HK-2 (cell line): ENCODE measurements around the gene SELENOP.

Experiments
- DNase-seq: peaks from one replicate; pipeline ENCODE4 v3.0.0-alpha.2; 2018; ENCODE audit not compliant: unreplicated experiment

SELENOP gene

GRCh38 chr5:42798284-42799240, 13.1 kb downstream of the SELENOP start:
- no peak for DNase-seq

GRCh38 chr5:42791151-42791550, 20.5 kb downstream of the SELENOP start:
- no peak for DNase-seq

GRCh38 chr5:42787845-42788244, 23.8 kb downstream of the SELENOP start:
- no peak for DNase-seq

- no peak for DNase-seq
Observed at GRCh38 chr5:42787073-42787472, 24.6 kb downstream of the SELENOP start.

GRCh38 chr5:42785756-42786155, 25.9 kb downstream of the SELENOP start:
- no peak for DNase-seq

- DNase-seq: no peak
Observed at GRCh38 chr5:42784132-42784531, 27.6 kb downstream of the SELENOP start.

GRCh38 chr5:42781584-42781983, 30.1 kb downstream of the SELENOP start:
- no peak for DNase-seq

- no peak for DNase-seq
Observed at GRCh38 chr5:42779083-42779482, 32.6 kb downstream of the SELENOP start.

GRCh38 chr5:42772265-42772993, 39.3 kb downstream of the SELENOP start:
- no peak for DNase-seq

- DNase-seq: no peak
Observed at GRCh38 chr5:42770003-42770402, 41.7 kb downstream of the SELENOP start.

GRCh38 chr5:42768106-42768504, 43.6 kb downstream of the SELENOP start:
- no peak for DNase-seq

- no peak for DNase-seq
Observed at GRCh38 chr5:42767491-42768105, 44.1 kb downstream of the SELENOP start.

- no peak for DNase-seq
Observed at GRCh38 chr5:42761791-42762190, 49.9 kb downstream of the SELENOP start.

GRCh38 chr5:42760426-42760825, 51.3 kb downstream of the SELENOP start:
- no peak for DNase-seq

- no peak for DNase-seq
Observed at GRCh38 chr5:42759456-42759855, 52.2 kb downstream of the SELENOP start.

GRCh38 chr5:42756606-42757601, 54.8 kb downstream of the SELENOP start, which contains the start of gene CCDC152:
CCDC152 (plus strand) TSS chr5:42756818; CDS start chr5:42759122, 2,304 bp downstream.
- DNase-seq: no peak

GRCh38 chr5:42753099-42753498, 58.6 kb downstream of the SELENOP start:
- no peak for DNase-seq

GRCh38 chr5:42751044-42751443, 60.6 kb downstream of the SELENOP start:
- no peak for DNase-seq

- no peak for DNase-seq
Observed at GRCh38 chr5:42750507-42750906, 61.2 kb downstream of the SELENOP start.
